Hematopoietic multipotent progenitor cell treated with erythropoietin and hydrocortisone succinate and interleukin-3 and kit ligand, for 6 days (in vitro differentiated cells): ENCODE results near the gene SLC5A6.

Experiments
- DNase-seq: peaks from one replicate; pipeline ENCODE4 v3.0.0-alpha.2; 2015

SLC5A6 gene

GRCh38 chr2:27236136-27236535, 24.1 kb upstream of the SLC5A6 start:
- no peak for DNase-seq

GRCh38 chr2:27233341-27233740, 21.3 kb upstream of the SLC5A6 start:
- no peak for DNase-seq

GRCh38 chr2:27231921-27232320, 19.9 kb upstream of the SLC5A6 start:
- no peak for DNase-seq

GRCh38 chr2:27227501-27227900, 15.4 kb upstream of the SLC5A6 start:
- DNase-seq: no peak

GRCh38 chr2:27225526-27225925, 13.5 kb upstream of the SLC5A6 start:
- DNase-seq: no peak

- DNase-seq: no peak
These were observed 11.3 kb upstream of the SLC5A6 start for GRCh38 chr2:27223416-27223815.

GRCh38 chr2:27222407-27222806, 10.3 kb upstream of the SLC5A6 start:
- no peak for DNase-seq

- DNase-seq: no peak
These were observed 9.1 kb upstream of the SLC5A6 start for GRCh38 chr2:27221166-27221565.

GRCh38 chr2:27220091-27220490, 8.0 kb upstream of the SLC5A6 start:
- no peak for DNase-seq

- peak; percentile 21 for DNase-seq
These were observed 7.0 kb upstream of the SLC5A6 start for GRCh38 chr2:27219091-27219490.

GRCh38 chr2:27218614-27219013, 6.5 kb upstream of the SLC5A6 start:
- peak; percentile 14 for DNase-seq

- DNase-seq: peak; percentile 95
These were observed 5.4 kb upstream of the SLC5A6 start, which contains the start of gene CAD for GRCh38 chr2:27217173-27218121. TSS of gene CAD (plus strand) at chr2:27217369. CDS start at chr2:27217552, 183 bp downstream.

GRCh38 chr2:27216416-27217137, 4.5 kb upstream of the SLC5A6 start:
- no peak for DNase-seq

- no peak for DNase-seq
These were observed 2.9 kb upstream of the SLC5A6 start for GRCh38 chr2:27214941-27215340.

- peak; percentile 77 for DNase-seq
These were observed 781 bp upstream of the SLC5A6 start for GRCh38 chr2:27212626-27213471.

GRCh38 chr2:27211241-27211942, 676 bp downstream of the SLC5A6 start:
- peak; percentile 38 for DNase-seq

- peak; percentile 68 for DNase-seq
These were observed 2.3 kb downstream of the SLC5A6 start for GRCh38 chr2:27209621-27210401.

GRCh38 chr2:27208486-27209050, 3.5 kb downstream of the SLC5A6 start:
- no peak for DNase-seq

- no peak for DNase-seq
These were observed 5.7 kb downstream of the SLC5A6 start for GRCh38 chr2:27206346-27206745.

- no peak for DNase-seq
These were observed 6.9 kb downstream of the SLC5A6 start for GRCh38 chr2:27205206-27205605.

GRCh38 chr2:27204566-27204965, 7.5 kb downstream of the SLC5A6 start:
- DNase-seq: no peak
